IMR-90 (cell line): Measurements from ENCODE around the gene DISC1. TPM values are rescaled to one million over a fixed set of nuclear protein-coding genes. Genes with fewer than 3 reads are reported as not detected.

Experiments used
- ATAC-seq: fragments of 200-7000 bp; cut with Tn5 transposase; 2 replicates; pipeline ENCODE4 v1.9.1; 2020; ENCODE audit warnings: low read depth, mild to moderate bottlenecking, moderate library complexity
- BruUV-seq: library from RNA; stranded (reverse); fragments of 400-500 nt; replicated peaks from 2 replicates; lab custom pipeline; 2021; lab: Mats Ljungman, UMichigan
- CTCF ChIA-PET: fragments of 300-600 bp; formaldehyde crosslinking; extraction: SDS; loops from one replicate; lab custom pipeline; 2021; ENCODE audit warnings: antibody characterized with exemption; lab: Yijun Ruan, JAX
- POLR2A ChIA-PET: fragments of 300-600 bp; sonication (Branson Sonifier 250); formaldehyde crosslinking; loops from one replicate; lab custom pipeline; 2022; ENCODE audit warnings: antibody characterized with exemption; ENCODE audit not compliant: unreplicated experiment; lab: Charles Lee
- DNase-seq: peaks from one replicate; pipeline ENCODE4 v3.0.0; 2013
- H2AFZ ChIP-seq: replicated peaks from 2 replicates; pipeline ENCODE3; 2013; ENCODE audit warnings: low read length, mild to moderate bottlenecking; ENCODE audit not compliant: poor library complexity
- H2AK5ac ChIP-seq: 2 replicates; pipeline ENCODE4 v1.6.1; 2013; ENCODE audit warnings: low read depth, low read length, inconsistent platforms
- H2AK9ac ChIP-seq: replicated peaks from 2 replicates; pipeline ENCODE3; 2013; ENCODE audit warnings: mild to moderate bottlenecking, low read depth, low read length, moderate library complexity; ENCODE audit not compliant: poor library complexity
- H2BK120ac ChIP-seq: 2 replicates; pipeline ENCODE4 v1.6.1; 2013; ENCODE audit warnings: low read depth, low read length, inconsistent platforms
- H2BK15ac ChIP-seq: 3 replicates; pipeline ENCODE4 v1.6.1; 2013; ENCODE audit warnings: low read depth, low read length, inconsistent platforms
- H2BK20ac ChIP-seq: 2 replicates; pipeline ENCODE4 v1.6.1; 2013; ENCODE audit warnings: low read depth, mild to moderate bottlenecking, inconsistent platforms, low read length, moderate library complexity
- H2BK5ac ChIP-seq: 2 replicates; pipeline ENCODE4 v1.6.1; 2013; ENCODE audit warnings: mild to moderate bottlenecking, low read depth, low read length, inconsistent platforms; ENCODE audit not compliant: poor library complexity, severe bottlenecking
- H3K14ac ChIP-seq: replicated peaks from 2 replicates; pipeline ENCODE4 v1.6.1; 2013; ENCODE audit warnings: low read depth, low read length, inconsistent platforms
- H3K18ac ChIP-seq: 2 replicates; pipeline ENCODE4 v1.6.1; 2013; ENCODE audit warnings: low read depth, low read length, control low read depth
- H3K23ac ChIP-seq: 2 replicates; pipeline ENCODE4 v1.6.1; 2013; ENCODE audit warnings: low read depth, low read length, inconsistent platforms
- H3K27ac ChIP-seq: 2 replicates; pipeline ENCODE4 v1.5.1; 2013; ENCODE audit warnings: mild to moderate bottlenecking, control low read depth, low read length; ENCODE audit not compliant: insufficient read depth
- H3K27me3 ChIP-seq: 2 replicates; pipeline ENCODE4 v1.6.1; 2013; ENCODE audit warnings: low read length; ENCODE audit not compliant: control insufficient read depth, insufficient read depth
- H3K36me3 ChIP-seq: 2 replicates; pipeline ENCODE4 v1.6.1; 2013; ENCODE audit warnings: low read length, mixed read lengths; ENCODE audit not compliant: control insufficient read depth, insufficient read depth
- H3K4ac ChIP-seq: 2 replicates; pipeline ENCODE4 v1.6.1; 2013; ENCODE audit warnings: low read depth, low read length, inconsistent platforms
- H3K4me1 ChIP-seq: 2 replicates; pipeline ENCODE4 v1.6.1; 2013; ENCODE audit warnings: low read length, mixed read lengths; ENCODE audit not compliant: control insufficient read depth, insufficient read depth
- H3K4me2 ChIP-seq: 2 replicates; pipeline ENCODE4 v1.6.1; 2013; ENCODE audit warnings: low read depth, mild to moderate bottlenecking, control low read depth, low read length, moderate library complexity
- H3K4me3 ChIP-seq: 2 replicates; pipeline ENCODE4 v1.5.1; 2013; ENCODE audit warnings: low read depth, mild to moderate bottlenecking, control low read depth, low read length, moderate library complexity; ENCODE audit not compliant: insufficient read depth
- H3K56ac ChIP-seq: 2 replicates; pipeline ENCODE4 v1.6.1; 2013; ENCODE audit warnings: low read length, inconsistent platforms; ENCODE audit not compliant: insufficient read depth; ENCODE audit errors: extremely low read depth
- H3K79me1 ChIP-seq, 2 experiments: 2 replicates each; pipeline ENCODE4 v1.6.1; 2013; ENCODE audit warnings: low read length in 2 of 2, inconsistent platforms in 1 of 2, low read depth in 1 of 2
- H3K9ac ChIP-seq: 2 replicates; pipeline ENCODE4 v1.6.1; 2013; ENCODE audit warnings: low read depth, low read length, control low read depth
- H3K9me1 ChIP-seq: 2 replicates; pipeline ENCODE4 v1.6.1; 2013; ENCODE audit warnings: low read length, inconsistent platforms; ENCODE audit not compliant: insufficient read depth
- H3K9me3 ChIP-seq: 2 replicates; pipeline ENCODE4 v1.6.1; 2013; ENCODE audit warnings: low read length; ENCODE audit not compliant: control insufficient read depth, insufficient read depth
- H4K20me1 ChIP-seq: 2 replicates; pipeline ENCODE4 v1.6.1; 2013; ENCODE audit warnings: low read length, inconsistent platforms; ENCODE audit not compliant: insufficient read depth
- H4K5ac ChIP-seq: 2 replicates; pipeline ENCODE4 v1.6.1; 2013; ENCODE audit warnings: mild to moderate bottlenecking, low read depth, low read length, control low read depth
- H4K8ac ChIP-seq, 2 experiments: 2 replicates each; pipeline ENCODE4 v1.6.1; 2013; ENCODE audit warnings: low read depth in 2 of 2, low read length in 2 of 2, control low read depth in 1 of 2, inconsistent platforms in 1 of 2
- H4K91ac ChIP-seq: 2 replicates; pipeline ENCODE4 v1.6.1; 2013; ENCODE audit warnings: low read depth, low read length, inconsistent platforms; ENCODE audit not compliant: insufficient read depth
- BHLHE40 ChIP-seq: fragments of 150-350 bp; IDR thresholded peaks from 2 replicates; pipeline ENCODE4 v1.6.1; 2016; ENCODE audit warnings: mild to moderate bottlenecking, low read depth, low read length
- CEBPB ChIP-seq: IDR thresholded peaks from 2 replicates; pipeline ENCODE4 v1.6.1; 2012; ENCODE audit warnings: low read depth, low read length, improper control_type of control experiment
- CHD1 ChIP-seq: IDR thresholded peaks from 2 replicates; pipeline ENCODE4 v1.6.1; 2012; ENCODE audit warnings: low read depth, low read length, improper control_type of control experiment
- FOS ChIP-seq: fragments of 150-350 bp; IDR thresholded peaks from 2 replicates; pipeline ENCODE4 v1.6.1; 2016; ENCODE audit warnings: low read depth, low read length
- MAFK ChIP-seq: IDR thresholded peaks from 2 replicates; pipeline ENCODE4 v1.6.1; 2012; ENCODE audit warnings: low read depth, low read length, improper control_type of control experiment
- MAZ ChIP-seq: IDR thresholded peaks from 2 replicates; pipeline ENCODE4 v1.6.1; 2012; ENCODE audit warnings: low read depth, mild to moderate bottlenecking, low read length, improper control_type of control experiment, moderate library complexity, borderline replicate concordance
- MXI1 ChIP-seq: IDR thresholded peaks from 2 replicates; pipeline ENCODE4 v1.6.1; 2012; ENCODE audit warnings: low read depth, mild to moderate bottlenecking, low read length, moderate library complexity, borderline replicate concordance
- NFE2L2 ChIP-seq: fragments of 150-350 bp; IDR thresholded peaks from 2 replicates; pipeline ENCODE4 v1.6.1; 2016; ENCODE audit warnings: low read depth, mild to moderate bottlenecking, low read length
- POLR2A ChIP-seq: IDR thresholded peaks from 2 replicates; pipeline ENCODE4 v1.6.1; 2012; ENCODE audit warnings: mild to moderate bottlenecking, low read depth, low read length
- RAD21 ChIP-seq: IDR thresholded peaks from 2 replicates; pipeline ENCODE4 v1.6.1; 2012; ENCODE audit warnings: low read length, improper control_type of control experiment
- RCOR1 ChIP-seq: IDR thresholded peaks from 2 replicates; pipeline ENCODE4 v1.6.1; 2012; ENCODE audit warnings: mild to moderate bottlenecking, low read length, improper control_type of control experiment; ENCODE audit not compliant: insufficient replicate concordance
- RFX5 ChIP-seq: IDR thresholded peaks from 2 replicates; pipeline ENCODE4 v1.8.0; 2012; ENCODE audit warnings: low read depth, mild to moderate bottlenecking, low read length, moderate library complexity
- SMC3 ChIP-seq: fragments of 150-350 bp; IDR thresholded peaks from 2 replicates; pipeline ENCODE4 v1.6.1; 2016; ENCODE audit warnings: low read depth, mild to moderate bottlenecking, antibody characterized with exemption, low read length, moderate library complexity
- WGBS, 2 experiments: methylation state at CpG; one replicate each; pipeline versions ENCODE4 v1.1.5 to v1.1.7; 2013; ENCODE audit warnings: missing lambda C conversion rate in 2 of 2; ENCODE audit not compliant: insufficient read length in 1 of 2; ENCODE audit errors: extremely low coverage in 2 of 2; 5-methylcytosine and 5-hydroxymethylcytosine counted together
- dilution Hi-C: fragments of 300-500 bp; cut with HindIII; formaldehyde crosslinking; loops from one replicate; pipeline ENCODE4 v1.14.3; 2018; ENCODE audit warnings: low sequenced_read_pairs; ENCODE audit not compliant: unreplicated experiment
- in situ Hi-C: fragments of 300-500 bp; cut with MboI; formaldehyde crosslinking; loops from 3 replicates; pipeline ENCODE4 v1.14.3; 2019; ENCODE audit warnings: low sequenced_read_pairs, inconsistent platforms, mixed read lengths
- intact Hi-C: fragments of 100-400 bp; cut with micrococcal nuclease; formaldehyde crosslinking; loops from 2 replicates; pipeline ENCODE4 v1.10.0; 2022
- polyA plus RNA-seq, 3 experiments: library from polyadenylated mRNA; depleted of rRNA; stranded (reverse); fragments of >200 nt; gene quantifications; 2 replicates each; pipeline ENCODE4 v1.2.3, GENCODE V29; 2012; ENCODE audit warnings: low replicate concordance in 1 of 3
- total RNA-seq: library from RNA; depleted of rRNA; stranded (reverse); fragments of >200 nt; gene quantifications from 2 replicates; pipeline ENCODE4 v1.2.3, GENCODE V29; 2012
- TF ChIP-seq, protein P1 (sequence below): fragments of 150-350 bp; IDR thresholded peaks from 2 replicates; pipeline ENCODE4 v1.6.1; 2016; ENCODE audit warnings: low read depth, mild to moderate bottlenecking, low read length, moderate library complexity, borderline replicate concordance
- TF ChIP-seq, protein P2 (sequence below): fragments of 150-350 bp; IDR thresholded peaks from 2 replicates; pipeline ENCODE4 v1.6.1; 2017; ENCODE audit warnings: mild to moderate bottlenecking, antibody characterized with exemption, low read length, low read depth
- TF ChIP-seq, protein P3 (sequence below): conservative IDR thresholded peaks from 2 replicates; pipeline ENCODE4 v1.5.1; 2012; ENCODE audit warnings: mild to moderate bottlenecking, low read depth, low read length, improper control_type of control experiment

The DISC1 gene
- total and polyA plus RNA-seq, 2 of the 4 experiments (the other 2 are of a cell fraction) = 2.2 to 7.0 TPM

DNA sequence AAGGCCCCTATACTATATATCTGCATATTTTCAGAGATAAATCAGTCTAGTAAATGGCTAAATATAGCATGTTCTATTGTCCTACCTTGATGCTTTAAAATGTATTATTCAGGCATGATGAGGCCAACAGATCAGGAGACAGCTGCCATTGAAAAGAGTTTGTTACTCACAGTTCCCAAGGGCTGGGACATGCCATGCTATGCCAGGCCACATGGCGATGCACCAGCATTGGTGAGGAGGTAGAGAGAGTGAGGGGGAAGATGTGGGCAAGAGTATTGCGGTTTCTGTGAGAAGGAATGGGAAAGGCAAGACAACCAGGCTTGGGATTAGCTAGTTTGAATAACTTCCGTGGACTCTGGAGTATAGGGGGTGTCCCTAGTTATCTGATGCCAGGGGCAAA is 316.5 kb downstream of the DISC1 start:
- no peak overlapping the region for H3K14ac ChIP-seq
- H3K18ac ChIP-seq = no peak overlapping the region
- no peaks in the 10 kb centered on the region for H3K4me1 ChIP-seq
- no peak overlapping the region for H4K5ac ChIP-seq
- no peak overlapping the region for H3K4ac ChIP-seq
- H3K27ac ChIP-seq = no peak overlapping the region
- no peak overlapping the region for H4K91ac ChIP-seq
- H3K4me3 ChIP-seq = no peak overlapping the region
- WGBS, 2 experiments = 100% methylated on average over 1 of the region's 3 CpGs; no CpG with 5 or more reads in 1 of the 2 experiments
- no peak overlapping the region for H4K8ac ChIP-seq
- H2BK15ac ChIP-seq = no peak overlapping the region
- H3K36me3 ChIP-seq = no peaks in the 10 kb centered on the region
- H2BK20ac ChIP-seq = no peak overlapping the region
- ATAC-seq = no peak
- no peaks in the 10 kb centered on the region for H4K20me1 ChIP-seq
- CTCF ChIA-PET = no interaction called here
- no peaks in the 10 kb centered on the region for H3K27me3 ChIP-seq
- H2AK5ac ChIP-seq = no peak overlapping the region
- H3K56ac ChIP-seq = no peak overlapping the region
- no peak overlapping the region for H3K23ac ChIP-seq
- H3K9ac ChIP-seq = no peak overlapping the region
- no TSS peak for BruUV-seq
- TF ChIP-seq RFX5 = no peak
- no peak for TF ChIP-seq CEBPB
- TF ChIP-seq CHD1 = no peak
- TF ChIP-seq, protein P1, sequence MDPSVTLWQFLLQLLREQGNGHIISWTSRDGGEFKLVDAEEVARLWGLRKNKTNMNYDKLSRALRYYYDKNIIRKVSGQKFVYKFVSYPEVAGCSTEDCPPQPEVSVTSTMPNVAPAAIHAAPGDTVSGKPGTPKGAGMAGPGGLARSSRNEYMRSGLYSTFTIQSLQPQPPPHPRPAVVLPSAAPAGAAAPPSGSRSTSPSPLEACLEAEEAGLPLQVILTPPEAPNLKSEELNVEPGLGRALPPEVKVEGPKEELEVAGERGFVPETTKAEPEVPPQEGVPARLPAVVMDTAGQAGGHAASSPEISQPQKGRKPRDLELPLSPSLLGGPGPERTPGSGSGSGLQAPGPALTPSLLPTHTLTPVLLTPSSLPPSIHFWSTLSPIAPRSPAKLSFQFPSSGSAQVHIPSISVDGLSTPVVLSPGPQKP = no peak
- no peak for TF ChIP-seq BHLHE40
- TF ChIP-seq RAD21 = no peak
- no peak for TF ChIP-seq POLR2A
- TF ChIP-seq, protein P2, sequence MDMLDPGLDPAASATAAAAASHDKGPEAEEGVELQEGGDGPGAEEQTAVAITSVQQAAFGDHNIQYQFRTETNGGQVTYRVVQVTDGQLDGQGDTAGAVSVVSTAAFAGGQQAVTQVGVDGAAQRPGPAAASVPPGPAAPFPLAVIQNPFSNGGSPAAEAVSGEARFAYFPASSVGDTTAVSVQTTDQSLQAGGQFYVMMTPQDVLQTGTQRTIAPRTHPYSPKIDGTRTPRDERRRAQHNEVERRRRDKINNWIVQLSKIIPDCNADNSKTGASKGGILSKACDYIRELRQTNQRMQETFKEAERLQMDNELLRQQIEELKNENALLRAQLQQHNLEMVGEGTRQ = no peak
- TF ChIP-seq MXI1 = no peak
- TF ChIP-seq, protein P3, sequence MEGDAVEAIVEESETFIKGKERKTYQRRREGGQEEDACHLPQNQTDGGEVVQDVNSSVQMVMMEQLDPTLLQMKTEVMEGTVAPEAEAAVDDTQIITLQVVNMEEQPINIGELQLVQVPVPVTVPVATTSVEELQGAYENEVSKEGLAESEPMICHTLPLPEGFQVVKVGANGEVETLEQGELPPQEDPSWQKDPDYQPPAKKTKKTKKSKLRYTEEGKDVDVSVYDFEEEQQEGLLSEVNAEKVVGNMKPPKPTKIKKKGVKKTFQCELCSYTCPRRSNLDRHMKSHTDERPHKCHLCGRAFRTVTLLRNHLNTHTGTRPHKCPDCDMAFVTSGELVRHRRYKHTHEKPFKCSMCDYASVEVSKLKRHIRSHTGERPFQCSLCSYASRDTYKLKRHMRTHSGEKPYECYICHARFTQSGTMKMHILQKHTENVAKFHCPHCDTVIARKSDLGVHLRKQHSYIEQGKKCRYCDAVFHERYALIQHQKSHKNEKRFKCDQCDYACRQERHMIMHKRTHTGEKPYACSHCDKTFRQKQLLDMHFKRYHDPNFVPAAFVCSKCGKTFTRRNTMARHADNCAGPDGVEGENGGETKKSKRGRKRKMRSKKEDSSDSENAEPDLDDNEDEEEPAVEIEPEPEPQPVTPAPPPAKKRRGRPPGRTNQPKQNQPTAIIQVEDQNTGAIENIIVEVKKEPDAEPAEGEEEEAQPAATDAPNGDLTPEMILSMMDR = no peak
- no peak for TF ChIP-seq MAFK
- no peak for TF ChIP-seq RCOR1
- TF ChIP-seq NFE2L2 = no peak
- TF ChIP-seq FOS = no peak
- no peak for TF ChIP-seq SMC3
- no peak for TF ChIP-seq MAZ
- in situ Hi-C loops (no loop called here), dilution Hi-C loops (no loop called here), intact Hi-C loops (no loop called here)
- DNase-seq = no peak
- H3K79me1 ChIP-seq = no peaks in the 10 kb centered on the region
- no peak overlapping the region for H2BK5ac ChIP-seq
- POLR2A ChIA-PET = no interaction called here
- 0 out of 2 replicates have a peak, but pooled peaks cover 3% of the 10 kb centered on the region for H3K9me1 ChIP-seq
- no peak overlapping the region for H2AK9ac ChIP-seq
- no peak overlapping the region for H3K4me2 ChIP-seq
- no peak overlapping the region for H2AFZ ChIP-seq
- no peak overlapping the region for H2BK120ac ChIP-seq
- no peaks in the 10 kb centered on the region for H3K9me3 ChIP-seq
